ENCODE results near the gene SPSB4. TPM values are rescaled to one million over a fixed set of nuclear protein-coding genes. Genes with fewer than 3 reads are reported as not detected.

Gene SPSB4
- total and polyA plus RNA-seq, 2 donors (not counting 1 experiment from before 2014, with no cell fraction given), result not detected

- Histone ChIP-seq H4K20me1 (ENCODE audit: control insufficient read depth, extremely low read depth, insufficient read depth, low read length) (no peaks in the 10 kb centered on the region), H3K4me2 (ENCODE audit: extremely low read depth, insufficient read depth, low read length) (no peak overlapping the region), H3K27me3 (ENCODE audit: control insufficient read depth, insufficient read depth, low read length) (no peaks in the 10 kb centered on the region), H3K9me3 (ENCODE audit: control insufficient read depth, insufficient read depth, low read depth, low read length) (no peaks in the 10 kb centered on the region), H3K4me1 (ENCODE audit: control insufficient read depth, extremely low read depth, insufficient read depth, low read length) (no peaks in the 10 kb centered on the region), H3K79me2 (ENCODE audit: control insufficient read depth, insufficient read depth, low read length) (no peaks in the 10 kb centered on the region), H3K9ac (ENCODE audit: insufficient read depth, low read length) (no peak overlapping the region), H3K27ac (ENCODE audit: insufficient read depth, low read length) (no peak overlapping the region), H3K4me3 (replicated peaks in 1 of 4; ENCODE audit: control extremely low read depth in 1 of 4, insufficient read depth in 1 of 4, low read depth in 3 of 4, low read length in 4 of 4) (no peak overlapping the region), H3K36me3 (ENCODE audit: control insufficient read depth, insufficient read depth, low read length) (no peaks in the 10 kb centered on the region), H2AFZ (ENCODE audit: low read length) (no peak overlapping the region)
- TF ChIP-seq EZH2 (IDR thresholded peaks at IDR 0.05; ENCODE audit: low read length, missing control alignments) (no peak), CTCF (conservative IDR thresholded peaks at IDR 0.05 in 1 of 2, IDR thresholded peaks at IDR 0.05 in 1 of 2; ENCODE audit: low read depth in 1 of 2, low read length in 2 of 2) (no peak)
- no peak for DNase-seq (ENCODE audit: low read depth in 2 of 2)
Observed at GRCh38 chr3:141184430-141184829, 133.3 kb downstream of the SPSB4 start.

- no peak overlapping the region for H3K4me2 ChIP-seq (ENCODE audit: extremely low read depth, insufficient read depth, low read length)
- peak; percentile 3 for DNase-seq (ENCODE audit: low read depth in 2 of 2)
- TF ChIP-seq EZH2 (IDR thresholded peaks at IDR 0.05; ENCODE audit: low read length, missing control alignments) (no peak), CTCF (conservative IDR thresholded peaks at IDR 0.05 in 1 of 2, IDR thresholded peaks at IDR 0.05 in 1 of 2; ENCODE audit: low read depth in 1 of 2, low read length in 2 of 2) (no peak)
Observed at GRCh38 chr3:141191097-141191749, 140.1 kb downstream of the SPSB4 start.

GRCh38 chr3:141192345-141192744 lies 141.2 kb downstream of the SPSB4 start:
- no peak overlapping the region for H3K4me3 ChIP-seq (replicated peaks in 1 of 4; ENCODE audit: control extremely low read depth in 1 of 4, insufficient read depth in 1 of 4, low read depth in 3 of 4, low read length in 4 of 4)
- H3K36me3 ChIP-seq (ENCODE audit: control insufficient read depth, insufficient read depth, low read length), result no peaks in the 10 kb centered on the region
- TF ChIP-seq EZH2 (IDR thresholded peaks at IDR 0.05; ENCODE audit: low read length, missing control alignments), result no peak
- TF ChIP-seq CTCF (conservative IDR thresholded peaks at IDR 0.05 in 1 of 2, IDR thresholded peaks at IDR 0.05 in 1 of 2; ENCODE audit: low read depth in 1 of 2, low read length in 2 of 2), result peak; percentile 94 to 99
- H3K4me2 ChIP-seq (ENCODE audit: extremely low read depth, insufficient read depth, low read length), result no peak overlapping the region
- H3K27me3 ChIP-seq (ENCODE audit: control insufficient read depth, insufficient read depth, low read length), result no peaks in the 10 kb centered on the region
- peak; percentile 84 to 92 for DNase-seq (ENCODE audit: low read depth in 2 of 2)
- H2AFZ ChIP-seq (ENCODE audit: low read length), result no peak overlapping the region
- H3K79me2 ChIP-seq (ENCODE audit: control insufficient read depth, insufficient read depth, low read length), result no peaks in the 10 kb centered on the region
- no peaks in the 10 kb centered on the region for H3K4me1 ChIP-seq (ENCODE audit: control insufficient read depth, extremely low read depth, insufficient read depth, low read length)
- H3K9me3 ChIP-seq (ENCODE audit: control insufficient read depth, insufficient read depth, low read depth, low read length), result no peaks in the 10 kb centered on the region
- H3K27ac ChIP-seq (ENCODE audit: insufficient read depth, low read length), result no peak overlapping the region
- H4K20me1 ChIP-seq (ENCODE audit: control insufficient read depth, extremely low read depth, insufficient read depth, low read length), result no peaks in the 10 kb centered on the region
- no peak overlapping the region for H3K9ac ChIP-seq (ENCODE audit: insufficient read depth, low read length)

More at GRCh38 chr3:141191097-141191749, 140.1 kb downstream of the SPSB4 start:
- Histone ChIP-seq H3K27ac (ENCODE audit: insufficient read depth, low read length) (no peak overlapping the region), H4K20me1 (ENCODE audit: control insufficient read depth, extremely low read depth, insufficient read depth, low read length) (no peaks in the 10 kb centered on the region), H3K9me3 (ENCODE audit: control insufficient read depth, insufficient read depth, low read depth, low read length) (no peaks in the 10 kb centered on the region), H3K27me3 (ENCODE audit: control insufficient read depth, insufficient read depth, low read length) (no peaks in the 10 kb centered on the region), H3K36me3 (ENCODE audit: control insufficient read depth, insufficient read depth, low read length) (no peaks in the 10 kb centered on the region), H3K4me1 (ENCODE audit: control insufficient read depth, extremely low read depth, insufficient read depth, low read length) (no peaks in the 10 kb centered on the region), H3K9ac (ENCODE audit: insufficient read depth, low read length) (no peak overlapping the region), H3K4me3 (replicated peaks in 1 of 4; ENCODE audit: control extremely low read depth in 1 of 4, insufficient read depth in 1 of 4, low read depth in 3 of 4, low read length in 4 of 4) (no peak overlapping the region), H2AFZ (ENCODE audit: low read length) (no peak overlapping the region), H3K79me2 (ENCODE audit: control insufficient read depth, insufficient read depth, low read length) (no peaks in the 10 kb centered on the region)
